LoVo (cell line): ENCODE results near the gene SDHB.

Source experiments
- DNase-seq: peaks from one replicate; pipeline ENCODE4 v3.0.0-alpha.2; 2016; ENCODE audit warnings: low spot score

The SDHB gene

DNA sequence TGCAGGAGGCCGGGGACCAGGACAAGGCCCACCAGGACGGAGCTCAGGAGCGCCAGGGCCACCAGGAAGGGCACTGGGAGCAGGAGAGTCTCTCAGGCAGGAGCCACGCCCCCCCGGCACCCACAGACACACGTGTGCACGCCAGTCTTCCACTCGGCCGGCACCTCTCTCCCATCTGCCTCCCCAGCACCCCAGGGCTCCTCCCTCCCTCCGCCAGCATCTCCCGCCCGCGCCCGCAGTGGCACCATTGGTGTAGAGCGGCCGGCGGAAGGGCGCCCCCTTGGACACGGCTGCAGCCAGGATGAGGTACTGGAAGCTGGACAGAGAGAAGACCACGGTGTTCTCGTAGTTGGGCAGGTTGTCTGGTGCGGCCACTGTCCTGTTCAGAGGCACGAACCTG, 67.3 kb downstream of the SDHB start:
- DNase-seq: no peak

DNA sequence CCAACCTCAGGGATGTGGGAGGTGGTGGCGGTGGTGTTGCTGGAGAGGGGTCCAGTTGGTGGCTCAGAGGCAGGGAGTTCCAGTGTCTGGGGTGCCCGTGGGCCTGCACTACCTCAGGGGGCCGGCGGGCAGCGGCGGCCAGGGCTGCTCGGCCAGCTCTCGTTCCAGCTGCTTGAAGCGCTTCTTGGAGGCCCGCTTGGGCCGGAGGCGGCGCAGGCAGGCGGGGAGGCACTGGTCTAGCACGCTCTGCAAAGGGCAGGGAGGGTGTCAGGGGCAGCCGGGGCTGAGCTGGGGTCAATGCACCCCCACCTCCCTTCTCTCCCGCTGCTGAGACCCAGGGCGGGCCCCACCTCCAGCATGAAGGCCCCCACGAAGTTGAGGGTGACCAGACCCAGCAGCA, 67.7 kb downstream of the SDHB start:
- no peak for DNase-seq

DNA sequence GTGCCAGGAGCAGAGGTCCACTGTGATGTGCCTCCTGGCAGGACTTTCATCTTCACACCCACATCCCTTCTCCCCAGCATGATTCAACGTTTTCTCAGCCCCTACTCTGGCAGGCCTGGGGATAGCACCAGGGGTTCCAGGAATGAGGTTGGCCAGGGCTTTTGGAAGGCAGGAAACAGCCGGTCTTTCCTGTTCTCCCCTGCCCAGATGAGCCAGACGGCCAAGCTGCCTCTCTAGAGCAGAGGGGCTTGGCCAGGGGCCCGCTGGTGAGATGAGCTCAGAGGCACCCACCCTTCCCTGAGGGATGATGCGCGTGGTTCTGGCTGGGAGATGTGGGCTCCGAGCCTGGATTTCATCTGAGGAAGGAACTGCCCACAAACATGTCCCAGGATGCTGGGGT, 69.1 kb downstream of the SDHB start:
- DNase-seq: no peak

DNA sequence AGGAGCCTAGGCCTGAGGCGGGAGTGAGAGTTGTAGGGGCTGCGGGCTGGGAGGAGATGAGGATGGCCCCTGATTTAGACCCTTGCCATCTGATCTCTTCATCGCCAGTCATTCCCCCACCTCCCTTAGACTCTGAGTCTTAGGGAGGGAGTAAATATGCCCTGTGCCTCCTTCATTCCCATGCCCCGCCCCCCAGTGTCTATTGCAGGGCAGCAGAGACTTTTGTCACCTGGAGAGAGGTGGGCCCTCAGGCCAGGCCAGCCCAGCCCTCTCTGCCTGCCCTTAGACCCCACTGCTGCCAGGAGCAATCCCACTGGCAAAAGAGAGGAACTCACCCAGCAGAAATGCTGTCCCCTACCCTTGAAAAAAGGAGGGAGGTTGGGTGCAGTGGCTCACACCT, 70.2 kb downstream of the SDHB start:
- DNase-seq: no peak

DNA sequence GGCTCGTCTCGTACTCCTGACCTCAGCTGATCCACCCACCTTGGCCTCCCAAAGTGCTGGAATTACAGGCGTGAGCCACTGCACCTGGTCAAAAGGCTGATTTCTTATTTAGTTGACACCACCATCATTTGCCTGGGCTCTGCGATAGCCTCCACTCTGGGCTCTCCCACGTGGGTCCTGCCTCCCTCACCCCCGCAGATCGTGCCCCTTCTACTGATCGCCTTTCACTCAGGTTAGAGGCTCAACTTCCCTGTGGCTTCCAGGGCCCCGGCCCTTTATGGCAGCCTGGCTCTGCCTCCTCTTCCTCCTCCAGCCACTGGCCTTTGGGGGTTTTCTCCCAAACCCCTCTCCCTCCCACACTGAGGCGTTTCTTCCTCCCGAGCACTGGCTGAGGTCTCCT, 70.9 kb downstream of the SDHB start:
- DNase-seq: no peak

DNA sequence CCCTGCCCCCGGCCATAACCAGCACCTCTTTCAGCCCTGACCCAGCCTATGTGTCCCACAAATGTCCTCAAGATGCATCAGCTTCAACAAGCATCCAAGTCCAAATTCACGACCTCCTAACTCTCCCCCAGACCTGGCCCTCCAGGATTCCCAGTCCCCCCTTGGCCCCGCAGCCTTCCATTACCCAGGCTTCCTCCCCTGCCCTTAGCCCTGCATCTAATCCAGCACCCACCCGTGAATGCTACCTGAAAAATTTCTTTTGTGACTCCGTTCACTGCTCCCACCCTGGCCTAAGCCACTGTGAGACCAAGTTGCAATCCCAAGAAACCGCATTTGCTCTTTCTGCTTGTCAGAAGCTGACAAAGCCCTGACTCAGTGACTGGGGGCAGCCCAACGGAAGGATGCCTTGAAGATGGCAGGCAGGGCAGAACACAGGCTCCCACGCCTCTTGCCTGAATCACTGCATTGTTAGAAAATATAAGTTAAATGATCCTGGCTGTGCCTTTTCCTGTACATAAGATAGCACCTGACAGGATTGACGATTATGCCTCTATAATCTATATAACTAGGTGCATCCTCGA, 72.5 kb downstream of the SDHB start:
- DNase-seq: no peak

DNA sequence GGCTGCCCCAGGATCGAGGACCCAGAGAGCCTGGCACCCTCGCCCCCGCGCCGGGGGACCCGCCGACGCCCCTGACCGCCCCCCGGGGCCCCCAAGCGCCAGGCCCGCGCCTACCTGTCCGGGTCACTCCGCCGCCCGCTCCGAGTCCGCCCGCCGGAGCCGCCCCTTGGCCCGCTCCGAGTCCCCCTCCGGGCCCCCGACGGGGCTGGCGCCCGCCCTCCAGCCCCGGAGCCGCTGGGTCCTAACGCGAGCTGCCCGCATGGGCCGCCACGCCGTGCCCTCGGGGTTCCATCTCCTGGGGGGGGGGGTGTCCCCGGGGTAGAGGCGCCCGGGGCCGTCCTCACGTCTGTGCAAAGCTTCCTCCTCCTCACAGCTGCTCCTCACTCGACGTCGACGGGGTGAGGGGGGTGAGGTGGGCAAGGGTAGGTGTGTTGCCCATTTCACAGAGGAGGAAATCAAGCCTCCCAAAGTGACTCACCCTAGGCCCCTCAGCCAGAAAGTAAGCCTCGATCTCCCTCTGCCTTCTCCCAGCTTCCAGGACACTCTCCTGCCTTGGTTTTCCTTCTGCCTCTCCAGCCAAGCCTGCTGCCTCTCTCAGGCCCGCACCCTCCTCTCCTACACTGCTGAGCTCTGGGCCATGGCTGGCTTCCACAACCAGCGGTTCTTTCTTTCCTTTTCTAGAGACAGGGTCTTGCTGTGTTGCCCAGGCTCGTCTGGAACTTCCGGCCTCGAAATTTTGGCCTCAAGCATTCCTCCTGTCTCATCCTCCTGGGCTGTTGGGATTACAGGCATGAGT, 73.2 kb downstream of the SDHB start, which contains the start of gene MFAP2:
Gene MFAP2, minus strand, starts transcription at position 148 of the 796 bp plus-strand sequence. CDS start 2,347 bp downstream, outside the sequence.
- DNase-seq: no peak

DNA sequence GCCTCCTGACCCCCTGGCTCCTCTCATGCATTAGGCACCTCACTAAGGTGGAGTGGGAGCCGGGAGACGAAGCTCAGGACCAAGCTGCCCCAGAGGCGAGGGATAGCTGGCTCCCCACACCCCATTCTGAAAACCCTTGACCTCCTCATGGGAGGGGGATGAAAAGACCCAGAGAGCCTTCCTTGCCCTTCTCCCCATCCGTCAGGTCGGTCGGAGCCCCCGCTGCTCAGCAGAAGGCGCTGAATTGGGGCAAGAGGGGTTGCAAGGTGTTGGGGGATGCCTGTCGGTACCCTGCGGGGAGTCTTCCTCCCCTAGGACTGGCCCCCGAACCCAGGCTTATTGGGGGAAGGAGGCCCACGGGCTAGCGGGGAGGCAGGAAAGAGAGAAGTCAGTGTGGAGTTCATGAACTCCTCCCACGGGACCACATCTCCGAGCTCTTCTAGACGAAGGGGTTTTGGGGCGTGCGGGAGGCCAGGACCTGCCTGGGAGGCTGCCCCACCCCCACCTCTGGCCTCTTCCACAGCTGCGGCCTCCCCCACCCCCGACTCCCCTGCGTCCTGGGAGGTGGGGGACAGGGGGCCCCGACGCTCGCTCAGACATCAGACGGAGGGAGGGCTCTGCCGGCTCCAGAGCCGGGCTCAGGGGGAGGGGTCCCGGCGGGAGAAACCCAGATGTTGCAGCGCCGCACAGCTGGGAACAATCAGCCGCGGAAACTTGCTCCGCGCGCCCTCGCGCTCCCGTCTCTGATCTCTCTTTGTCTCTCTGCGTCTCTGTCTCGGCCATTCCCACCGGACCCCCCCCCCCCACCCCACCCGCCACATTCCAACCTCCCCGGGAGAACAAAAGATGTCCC, 74.1 kb downstream of the SDHB start:
- no peak for DNase-seq

DNA sequence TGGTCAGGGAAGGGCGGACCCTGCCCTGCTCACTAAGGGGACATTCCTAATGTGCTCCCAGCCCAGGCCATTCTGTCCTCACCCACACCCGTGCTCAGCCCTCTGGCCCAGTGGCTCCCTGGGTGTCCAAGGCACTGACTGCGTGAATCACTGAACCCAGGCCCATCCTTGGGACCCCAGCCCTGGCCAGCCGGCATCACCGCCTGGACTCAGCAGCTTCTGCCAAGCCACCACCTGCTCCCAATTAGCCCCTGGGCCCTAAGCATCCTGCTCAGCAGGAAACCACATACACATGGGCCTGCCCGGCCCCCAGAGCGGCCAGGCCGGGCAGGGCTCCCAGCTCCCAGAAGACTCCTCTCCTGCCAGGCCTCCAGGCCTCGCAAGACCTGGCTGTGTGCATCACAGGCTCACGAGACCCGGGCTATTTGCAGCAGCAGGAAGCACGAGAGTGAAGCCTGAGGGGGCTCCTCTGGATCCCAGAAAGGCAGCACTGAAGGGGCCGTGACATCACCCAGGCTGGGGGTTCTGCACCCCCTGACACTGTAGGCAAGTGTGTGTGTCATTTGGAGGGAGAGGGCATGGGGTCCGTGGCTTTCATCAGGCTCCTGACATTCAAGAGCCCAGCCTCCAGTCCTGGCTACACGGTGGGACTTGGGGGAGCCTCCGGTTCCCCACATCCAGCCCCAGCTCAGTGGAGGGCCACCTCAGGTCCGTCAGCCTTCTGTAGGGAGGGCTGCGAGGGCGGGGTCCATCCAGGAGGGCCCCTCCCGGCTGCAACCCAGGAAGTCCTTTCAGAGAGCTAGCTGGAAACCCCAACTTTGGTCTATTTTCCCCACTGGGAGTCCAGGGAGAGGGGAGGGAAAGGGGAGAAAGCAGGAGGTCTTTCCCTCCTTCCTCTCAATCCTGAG, 75.0 kb downstream of the SDHB start:
- no peak for DNase-seq

DNA sequence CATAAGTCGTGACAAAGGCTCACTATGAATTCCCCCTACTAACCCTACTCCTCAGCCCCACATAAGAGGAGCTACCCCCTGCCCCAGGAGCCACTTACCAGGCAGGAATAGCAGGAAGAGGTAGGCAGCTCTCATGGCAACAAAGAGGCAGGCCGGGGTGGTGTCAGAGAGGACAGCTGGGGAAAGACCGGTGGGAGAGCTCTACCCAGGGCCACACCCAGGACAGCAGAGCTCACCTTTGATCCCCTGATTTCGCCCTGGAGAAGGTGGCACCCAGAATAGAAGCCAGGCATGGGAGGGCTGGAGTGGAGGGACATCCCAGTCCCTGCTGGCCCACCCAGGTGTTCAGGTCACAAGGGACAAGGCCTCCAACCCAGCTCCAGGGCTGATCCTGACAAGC, 75.7 kb downstream of the SDHB start:
- DNase-seq: no peak

DNA sequence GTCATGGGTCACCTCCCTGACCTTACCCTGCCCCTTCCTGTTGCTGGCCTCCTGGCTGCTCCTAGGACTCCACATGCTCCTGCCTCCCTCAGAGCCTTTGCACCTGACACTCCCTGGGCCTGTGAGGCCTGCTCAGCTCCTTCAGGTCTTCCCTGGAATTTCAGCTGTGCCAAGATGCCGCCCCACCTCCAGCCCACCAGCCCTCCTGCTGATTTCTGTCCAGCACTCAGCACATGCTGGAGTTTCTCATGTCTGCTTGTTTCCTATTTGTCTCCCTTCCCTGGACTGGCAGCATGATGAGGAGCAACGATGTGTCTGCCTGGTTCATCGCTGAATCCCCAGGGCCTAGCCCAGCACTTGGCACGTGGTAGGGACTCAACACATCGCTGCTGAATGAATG, 76.5 kb downstream of the SDHB start:
- DNase-seq: no peak

DNA sequence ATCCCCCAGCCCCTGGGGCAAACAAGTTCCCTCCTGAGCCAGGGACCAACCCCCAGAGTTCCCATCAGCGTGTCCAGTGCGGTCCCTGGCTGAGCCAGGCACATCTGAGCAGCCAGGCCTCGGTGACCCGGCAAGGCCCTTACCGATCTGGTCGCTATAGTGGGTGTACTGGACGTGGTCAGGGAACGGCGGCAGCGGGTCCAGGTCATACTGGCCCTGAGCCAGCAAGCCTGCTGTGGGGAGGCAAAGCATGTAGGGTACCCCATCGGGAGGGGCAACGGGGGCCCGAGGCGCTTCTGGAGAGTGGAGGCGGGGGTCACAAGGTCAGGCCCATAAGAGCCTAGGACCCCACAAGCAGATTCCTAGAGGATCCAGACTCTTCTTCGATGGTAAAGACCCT, 76.9 kb downstream of the SDHB start:
- no peak for DNase-seq

DNA sequence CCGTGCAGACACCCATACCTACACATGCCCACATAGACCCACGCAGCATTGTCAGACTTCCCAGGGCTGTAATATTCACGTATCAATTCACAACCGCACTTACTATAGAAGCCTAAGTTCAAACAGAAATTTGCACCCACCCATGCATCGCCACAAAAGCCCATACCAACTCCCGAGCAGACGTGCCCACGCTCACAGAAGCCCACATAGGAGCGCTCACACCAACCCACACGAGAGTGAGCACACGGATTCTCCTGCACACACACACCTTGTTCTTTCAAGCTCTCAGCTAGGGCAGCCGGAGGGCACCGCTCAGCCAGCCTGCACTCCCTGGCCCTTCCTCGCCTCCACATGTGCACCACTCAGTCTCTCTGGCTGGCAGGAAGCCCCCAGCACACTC, 78.0 kb downstream of the SDHB start:
- DNase-seq: no peak

DNA sequence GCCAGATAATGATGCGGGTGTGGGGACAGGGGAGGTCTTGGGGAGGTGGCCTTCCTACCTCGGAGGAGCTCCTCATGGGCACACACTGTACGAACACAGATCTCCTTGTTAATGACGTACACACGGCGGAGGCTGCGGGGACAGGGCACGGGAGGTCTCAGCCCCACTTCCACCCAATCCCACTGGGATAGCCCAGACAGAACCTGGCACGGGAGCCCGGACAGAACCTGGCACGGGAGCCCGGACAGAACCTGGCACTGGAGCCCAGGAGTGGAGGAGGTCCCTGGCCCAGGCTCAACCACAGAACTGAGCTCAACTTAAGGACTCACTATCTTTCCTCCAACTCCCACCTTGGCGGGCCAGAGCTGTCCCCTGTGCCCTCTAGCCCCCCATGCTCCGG, 78.6 kb downstream of the SDHB start:
- DNase-seq: no peak

DNA sequence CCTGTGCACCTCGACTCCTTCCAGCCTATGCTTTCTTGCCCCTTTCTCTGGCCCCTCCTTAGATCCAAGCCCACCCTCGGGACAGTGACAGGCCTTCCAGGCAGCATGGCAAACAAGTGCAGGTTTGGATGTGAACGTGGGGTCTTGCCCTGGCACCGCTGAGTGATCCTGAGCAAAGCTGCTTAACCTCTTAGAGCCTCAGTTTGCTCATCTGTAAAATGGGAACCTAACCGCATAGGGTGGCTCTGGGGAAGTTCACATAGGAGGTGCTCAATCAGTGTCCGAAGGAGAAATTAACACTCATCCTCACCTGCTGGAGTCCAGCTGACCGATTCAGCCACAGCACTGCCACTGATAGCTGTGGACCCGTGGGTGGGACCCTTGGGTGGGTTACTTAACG, 80.6 kb downstream of the SDHB start:
- no peak for DNase-seq

DNA sequence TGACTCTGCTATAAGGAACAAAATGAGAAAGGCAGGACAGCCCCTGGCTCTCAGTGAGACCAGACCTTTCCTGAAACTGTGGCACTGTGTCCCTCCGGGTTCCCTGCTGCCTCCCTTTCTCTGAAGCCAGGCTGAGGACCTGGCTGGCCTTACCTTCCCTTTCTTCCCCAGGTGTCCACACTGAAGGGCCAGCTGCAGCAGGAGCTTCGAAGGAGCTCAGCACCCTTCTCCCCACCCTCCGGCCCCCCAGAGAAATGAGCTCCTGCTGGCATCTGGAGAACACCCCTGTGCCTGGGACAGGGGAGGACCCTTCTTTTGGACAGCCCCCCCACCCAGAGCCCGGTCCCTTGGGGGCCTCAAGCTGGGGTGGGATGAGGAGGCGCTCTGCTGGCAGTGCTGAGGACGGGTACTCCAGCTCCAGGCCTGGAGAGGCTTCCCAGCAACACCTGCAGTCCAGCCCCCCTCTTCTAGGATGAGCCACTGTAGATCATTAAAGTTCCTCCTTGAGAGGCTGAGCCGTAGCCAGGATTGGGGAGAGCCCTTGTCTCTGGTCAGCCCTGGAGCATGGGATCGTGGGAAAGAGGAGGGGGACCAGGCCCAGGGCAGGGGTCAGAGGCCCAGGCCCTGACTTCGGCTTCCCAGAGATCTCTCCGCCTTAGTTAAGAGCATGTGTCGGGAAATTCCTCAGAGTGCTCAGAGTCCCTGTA, 81.5 kb downstream of the SDHB start:
- no peak for DNase-seq

DNA sequence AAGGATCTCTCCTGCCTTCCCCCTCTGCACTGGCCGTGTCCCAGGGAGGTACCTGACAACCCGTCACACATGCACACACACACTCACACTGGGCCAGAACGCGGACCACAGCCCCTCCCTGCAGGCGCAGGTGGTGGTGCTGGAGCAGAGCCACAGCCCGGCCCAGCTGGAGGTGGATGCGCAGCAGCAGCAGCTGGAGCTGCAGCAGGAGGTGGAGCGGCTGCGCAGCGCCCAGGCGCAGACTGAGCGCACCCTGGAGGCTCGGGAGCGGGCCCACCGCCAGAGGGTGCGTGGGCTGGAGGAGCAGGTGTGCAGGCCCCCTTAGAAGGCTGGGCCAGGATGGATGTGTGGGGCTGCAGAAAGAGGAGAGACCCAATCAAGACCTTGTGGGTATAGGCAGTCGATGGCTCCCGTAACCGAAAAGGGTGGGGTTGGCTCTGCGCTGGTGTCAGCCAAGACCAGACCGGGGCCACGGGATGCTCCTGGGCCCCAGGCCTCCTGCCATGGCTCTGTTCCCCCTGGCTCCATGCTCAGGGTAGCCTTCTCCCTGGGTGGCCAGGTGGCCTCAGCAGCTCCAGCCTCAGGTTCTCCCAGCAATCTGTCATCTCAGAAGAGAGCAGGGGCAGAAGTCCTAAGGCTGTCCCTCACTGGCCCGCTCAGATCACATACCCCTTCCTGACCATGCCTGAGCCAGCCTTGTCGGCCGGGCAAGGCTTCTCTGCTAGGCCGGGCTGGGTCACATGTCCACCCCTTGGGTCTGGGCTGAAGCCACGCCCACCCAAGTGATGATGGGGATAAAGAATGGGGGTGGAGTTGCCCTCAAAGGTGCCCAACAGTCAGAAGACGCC, 82.3 kb downstream of the SDHB start:
- no peak for DNase-seq

DNA sequence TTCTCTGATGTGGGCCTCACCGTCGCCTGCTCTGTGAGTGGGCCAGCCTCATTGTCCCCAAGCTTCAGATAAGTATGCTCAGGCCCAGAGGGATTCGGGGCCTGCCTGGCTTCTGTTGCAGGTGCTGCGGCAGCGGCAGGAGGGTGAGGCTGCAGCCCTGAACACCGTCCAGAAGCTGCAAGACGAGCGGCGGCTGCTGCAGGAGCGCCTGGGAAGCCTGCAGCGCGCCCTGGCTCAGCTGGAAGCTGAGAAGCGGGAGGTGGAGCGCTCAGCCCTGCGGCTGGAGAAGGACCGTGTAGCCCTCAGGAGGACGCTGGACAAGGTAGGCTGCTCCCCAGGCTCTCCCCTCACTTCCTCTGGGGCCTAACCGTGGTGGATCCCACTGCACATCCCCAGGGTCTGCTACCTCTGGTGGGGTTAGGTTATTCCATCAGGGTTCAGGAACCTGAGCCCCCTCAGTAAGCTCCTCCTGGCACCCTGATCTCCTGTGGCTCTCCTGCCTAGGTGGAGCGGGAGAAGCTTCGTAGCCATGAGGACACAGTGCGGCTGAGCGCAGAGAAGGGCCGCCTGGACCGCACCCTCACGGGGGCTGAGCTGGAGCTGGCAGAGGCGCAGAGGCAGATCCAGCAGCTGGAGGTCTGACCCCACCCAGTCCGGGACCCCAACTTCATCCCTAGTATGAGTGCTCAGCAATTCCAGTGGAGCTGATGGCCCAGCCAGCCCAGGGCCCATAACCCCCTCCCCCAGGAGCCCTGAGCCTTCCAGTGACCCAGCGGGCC, 83.5 kb downstream of the SDHB start:
- no peak for DNase-seq

DNA sequence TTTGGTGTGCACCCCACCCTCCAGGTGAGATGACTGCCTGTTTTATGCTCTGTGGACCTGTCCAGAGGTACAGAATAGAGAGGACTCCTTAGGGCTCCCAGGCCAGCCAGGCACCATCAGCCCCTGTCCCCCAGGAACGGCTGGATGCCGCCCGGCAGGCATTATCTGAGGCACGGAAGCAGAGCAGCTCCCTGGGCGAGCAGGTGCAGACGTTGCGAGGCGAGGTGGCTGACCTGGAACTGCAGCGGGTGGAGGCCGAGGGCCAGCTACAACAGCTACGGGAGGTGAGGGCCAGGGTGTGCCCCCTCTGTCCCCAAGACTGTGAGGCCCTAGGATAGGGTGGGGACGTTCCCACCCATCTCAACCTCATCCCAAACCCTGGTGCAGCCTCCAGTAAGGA, 84.2 kb downstream of the SDHB start:
- DNase-seq: no peak
